ENCODE measurements around the gene APOD.
"Not testable (repeated sequence)": the region's sequence is repeated elsewhere in the genome, so short reads cannot be mapped to it uniquely, and the experiment has no call there.

GRCh38 chr3:195622012-195622411, 38.3 kb upstream of the APOD start:
- not testable (repeated sequence) for TF ChIP-seq ISL1 (CRISPR knock-in tag; IDR thresholded peaks at IDR 0.05); TSHZ2 (CRISPR knock-in tag; IDR thresholded peaks at IDR 0.05); PATZ1 (CRISPR knock-in tag; IDR thresholded peaks at IDR 0.05; ENCODE audit: borderline replicate concordance); OSR1 (CRISPR knock-in tag; IDR thresholded peaks at IDR 0.05); ARNTL (CRISPR knock-in tag; IDR thresholded peaks at IDR 0.05; ENCODE audit: borderline replicate concordance, low read depth); CSDC2 (CRISPR knock-in tag; IDR thresholded peaks at IDR 0.05); ESRRG (CRISPR knock-in tag; IDR thresholded peaks at IDR 0.05); ZFP3 (CRISPR knock-in tag; IDR thresholded peaks at IDR 0.05); SNAI2 (CRISPR knock-in tag; IDR thresholded peaks at IDR 0.05); TCF4 (CRISPR knock-in tag; IDR thresholded peaks at IDR 0.05; ENCODE audit: borderline replicate concordance); RARB (CRISPR knock-in tag; IDR thresholded peaks at IDR 0.05); CREB5 (CRISPR knock-in tag; IDR thresholded peaks at IDR 0.05; ENCODE audit: low read depth)
